Measurements from ENCODE around the gene PATE1.
"Not testable (repeated sequence)": the region's sequence is repeated elsewhere in the genome, so short reads cannot be mapped to it uniquely, and the experiment has no call there.

Gene PATE1, protein sequence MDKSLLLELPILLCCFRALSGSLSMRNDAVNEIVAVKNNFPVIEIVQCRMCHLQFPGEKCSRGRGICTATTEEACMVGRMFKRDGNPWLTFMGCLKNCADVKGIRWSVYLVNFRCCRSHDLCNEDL

GRCh38 chr11:125745979-125746378 lies at the start of gene PATE1:
Gene PATE1, plus strand, starts transcription at chr11:125746279. Its CDS starts 26 bp downstream, at chr11:125746305.
- no peak for DNase-seq

- no peak for DNase-seq
These were observed 45.0 kb upstream of the PATE1 start for GRCh38 chr11:125701018-125701610.

- no peak for DNase-seq
These were observed 44.0 kb upstream of the PATE1 start for GRCh38 chr11:125701858-125702621.

DNA sequence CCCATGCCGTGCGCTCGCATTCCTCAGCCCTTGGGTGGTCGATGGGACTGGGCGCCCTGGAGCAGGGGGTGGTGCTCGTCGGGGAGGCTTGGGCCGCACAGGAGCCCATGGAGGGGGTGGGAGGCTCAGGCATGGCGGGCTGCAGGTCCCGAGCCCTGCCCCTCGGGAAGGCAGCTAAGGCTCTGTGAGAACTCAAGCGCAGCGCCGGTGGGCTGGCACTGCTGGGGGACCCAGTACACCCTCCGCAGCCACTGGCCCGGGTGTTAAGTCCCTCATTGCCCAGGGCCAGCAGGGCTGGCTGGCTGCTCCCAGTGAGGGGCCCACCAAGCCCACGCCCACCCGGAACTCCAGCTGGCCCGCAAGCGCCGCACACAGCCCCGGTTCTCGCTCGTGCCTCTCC lies 41.4 kb upstream of the PATE1 start:
- DNase-seq = not testable (repeated sequence)

DNA sequence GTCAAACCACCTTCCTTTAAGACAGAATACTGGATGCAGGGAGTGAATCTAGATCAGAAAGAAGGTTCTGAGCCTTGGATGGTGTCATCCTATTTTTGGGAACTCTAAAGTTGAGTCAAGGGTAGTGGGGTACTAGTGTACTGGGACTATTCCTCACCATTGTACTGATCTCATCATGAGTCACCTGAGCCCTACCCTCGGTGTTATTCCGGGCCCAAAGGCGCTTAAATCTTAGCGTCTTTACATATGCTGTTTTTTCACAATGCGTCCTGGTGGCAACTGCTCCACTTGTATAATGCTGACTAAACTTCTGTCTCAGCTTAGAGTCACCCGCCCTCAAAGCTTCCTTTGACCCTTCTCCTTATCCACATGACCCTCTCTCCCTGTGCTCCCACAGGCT lies 25.3 kb upstream of the PATE1 start:
- DNase-seq = no peak

DNA sequence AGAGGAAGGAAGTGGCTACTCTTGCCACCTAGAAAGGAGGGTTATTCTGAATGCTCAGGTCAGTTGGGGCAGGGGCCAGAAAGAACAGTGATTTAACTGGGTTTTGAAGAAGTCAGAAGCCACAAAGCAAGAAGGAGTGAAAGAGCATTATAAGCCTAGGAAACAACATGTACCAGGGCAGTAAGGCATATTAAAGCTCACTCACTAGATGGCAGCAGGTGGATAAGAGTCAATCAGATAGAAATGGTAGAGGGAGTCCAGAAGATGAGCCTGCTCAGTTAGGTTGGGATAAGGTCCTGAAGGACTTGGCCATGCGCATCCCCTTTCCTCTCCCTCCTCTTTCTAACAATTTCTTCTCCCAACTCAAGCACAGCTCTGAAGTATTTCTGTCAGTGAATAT lies 22.0 kb upstream of the PATE1 start:
- DNase-seq = no peak

GRCh38 chr11:125728969-125729368 lies 17.1 kb upstream of the PATE1 start:
- no peak for DNase-seq

DNA sequence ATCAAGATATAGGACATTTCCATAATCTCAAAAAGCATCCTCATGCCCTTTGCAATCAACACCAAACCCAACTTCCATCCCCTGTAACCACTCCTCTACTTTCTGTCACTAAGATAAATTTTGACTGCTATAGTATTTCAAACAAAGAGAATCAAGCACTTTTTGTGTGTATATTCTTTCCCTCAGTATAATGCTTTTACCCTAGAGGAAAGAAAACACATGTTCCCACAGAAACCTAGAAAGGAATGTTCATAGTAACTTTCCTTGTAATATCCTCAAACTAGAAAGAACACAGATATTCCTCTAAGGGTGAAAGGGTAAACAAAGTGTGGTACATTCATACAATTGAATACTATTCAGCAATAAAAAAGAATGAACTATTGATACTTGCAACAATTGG lies 5.5 kb upstream of the PATE1 start:
- DNase-seq = no peak

DNA sequence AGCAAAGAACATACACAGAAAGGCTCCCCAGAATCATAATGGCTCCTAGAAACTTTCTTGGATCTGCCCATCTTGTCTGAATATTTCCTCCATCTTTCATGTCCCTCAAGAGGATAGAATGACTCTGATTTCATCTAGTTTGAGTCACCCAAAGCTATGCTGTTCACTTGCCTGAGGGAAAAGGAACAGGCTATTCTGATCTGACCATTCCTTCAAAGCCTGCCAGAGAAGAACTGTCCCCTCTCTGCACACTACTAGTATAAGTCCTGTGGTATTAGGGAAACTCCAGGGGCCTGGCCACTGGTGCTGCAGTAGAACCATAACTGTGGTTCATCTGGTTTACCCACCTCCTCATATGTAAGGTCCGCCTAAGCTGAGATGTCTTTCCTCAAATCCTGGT lies 2.4 kb upstream of the PATE1 start:
- DNase-seq = no peak

GRCh38 chr11:125750629-125751028 lies 4.5 kb downstream of the PATE1 start:
- DNase-seq = no peak

- no peak for DNase-seq
These were observed 10.0 kb downstream of the PATE1 start for GRCh38 chr11:125756050-125756449.

- no peak for DNase-seq
These were observed 16.4 kb downstream of the PATE1 start for GRCh38 chr11:125762445-125762844.

DNA sequence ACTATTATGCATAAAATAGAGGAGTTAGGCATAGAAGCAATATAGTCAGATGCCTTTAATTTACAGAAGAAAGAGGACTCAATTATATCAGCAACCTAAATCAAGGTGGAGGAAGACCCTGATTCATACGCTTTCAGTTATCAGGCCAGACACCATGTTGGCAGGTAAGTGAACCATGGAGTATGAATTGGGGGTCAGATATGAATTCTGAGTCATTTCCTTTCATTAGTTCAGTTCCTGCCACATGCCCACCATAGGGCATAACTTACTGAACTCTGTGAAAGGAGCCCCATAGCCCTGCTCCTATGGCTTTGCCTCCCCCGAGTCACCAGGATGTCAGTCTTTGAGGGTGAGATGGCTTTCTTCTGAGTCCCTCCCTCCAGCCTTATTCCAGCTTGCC lies 17.4 kb downstream of the PATE1 start:
- no peak for DNase-seq

DNA sequence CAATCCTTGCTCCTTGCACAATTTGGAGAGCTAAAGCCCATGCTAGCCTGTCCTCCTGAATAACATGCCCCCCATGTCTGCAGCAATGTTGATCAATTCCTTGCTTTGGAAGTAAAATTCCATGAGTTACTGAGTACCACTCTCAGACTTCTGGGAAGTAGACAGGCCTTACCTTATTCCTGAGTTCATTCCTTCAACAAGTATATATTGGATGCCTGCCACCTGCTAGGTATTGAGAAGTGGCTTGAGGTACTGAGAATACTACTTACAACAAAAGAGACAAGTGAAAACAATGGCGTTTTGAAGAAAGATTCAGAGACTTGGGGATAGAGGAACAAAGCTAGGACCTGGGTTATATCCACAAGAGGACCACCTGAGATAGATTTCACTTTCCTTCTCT lies 20.2 kb downstream of the PATE1 start:
- DNase-seq = no peak

DNA sequence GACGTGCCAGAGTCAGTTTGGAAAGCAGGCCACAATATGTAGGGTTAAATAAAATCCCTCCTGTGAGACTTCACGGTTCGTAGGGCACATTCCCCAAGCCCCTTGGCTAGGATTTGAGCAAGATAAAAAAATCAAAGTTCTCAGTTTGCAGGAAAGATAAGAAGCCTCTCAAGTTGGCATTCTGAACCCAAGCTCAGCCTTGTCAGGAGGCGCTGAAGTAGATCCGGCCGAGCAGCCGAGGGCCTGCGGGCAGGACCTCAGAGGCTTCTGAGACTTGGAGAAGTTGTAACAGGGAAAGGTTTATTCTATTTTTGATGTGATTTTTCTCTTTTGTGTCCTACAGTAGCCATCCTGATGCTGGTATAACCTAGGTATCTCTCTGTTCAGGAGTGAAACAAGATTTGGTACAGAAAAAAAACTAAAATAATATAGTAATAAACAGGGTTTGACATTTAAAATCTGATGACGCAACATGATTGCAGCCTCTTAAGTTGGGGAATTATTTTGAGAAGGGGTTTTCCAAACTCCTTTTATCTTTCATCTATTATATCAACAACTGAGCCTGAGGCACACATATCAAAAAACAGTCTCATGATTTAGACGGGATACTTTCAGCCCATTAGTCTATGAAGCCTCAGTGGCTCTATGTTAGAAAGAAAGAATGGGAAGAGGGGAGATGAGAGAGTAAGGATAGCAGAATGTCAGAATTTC lies 22.4 kb downstream of the PATE1 start:
- DNase-seq = no peak

DNA sequence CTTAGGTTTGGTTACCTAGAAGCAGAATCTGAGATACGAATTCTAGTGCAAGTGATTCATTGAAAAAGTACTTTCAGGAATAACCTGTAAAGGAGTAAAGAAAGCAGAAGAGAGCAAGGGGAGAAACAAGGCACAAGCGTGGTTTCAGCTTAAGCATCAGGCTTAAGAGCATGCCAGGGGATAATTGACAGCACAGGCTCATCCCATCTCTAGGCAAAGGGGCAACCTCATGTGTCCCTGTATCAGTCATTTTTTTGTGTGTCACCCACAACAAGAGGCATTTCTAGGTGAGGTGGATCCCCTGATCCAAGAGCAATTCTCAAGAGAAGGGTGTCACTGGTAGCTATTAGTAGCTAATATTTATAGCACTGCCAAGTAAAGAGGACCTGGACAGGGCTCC lies 24.5 kb downstream of the PATE1 start:
- DNase-seq = no peak

DNA sequence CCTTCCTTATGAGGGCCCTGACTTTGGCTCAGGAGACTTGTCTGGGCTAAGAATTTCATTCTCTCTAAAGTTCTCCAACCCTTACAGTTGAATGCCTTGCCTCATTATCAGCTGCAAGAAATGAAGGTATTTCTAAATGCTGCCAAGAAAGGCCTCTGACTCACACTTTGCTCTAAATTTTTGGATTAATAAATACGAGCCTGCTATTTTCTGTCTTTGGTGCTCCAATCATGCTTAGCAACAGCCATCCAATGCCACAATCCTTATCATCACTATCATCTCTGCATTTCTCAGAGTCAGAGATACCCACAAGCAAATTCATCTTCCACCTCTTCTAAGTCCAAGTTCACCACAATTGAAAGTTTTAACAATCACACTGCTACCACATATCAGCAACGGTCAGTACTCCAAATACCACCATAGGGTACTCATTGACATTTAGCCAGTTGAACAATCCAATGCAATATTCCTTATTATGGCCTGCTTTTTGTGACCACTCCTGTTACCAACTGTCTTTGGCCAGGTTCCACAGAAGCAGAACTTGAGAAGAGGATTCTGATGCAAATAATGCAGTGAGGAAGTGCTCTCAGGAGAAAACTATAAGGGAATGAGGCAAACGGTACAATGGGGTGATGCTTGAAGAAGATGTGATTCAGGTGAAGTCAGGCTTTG lies 26.9 kb downstream of the PATE1 start:
- DNase-seq = no peak

GRCh38 chr11:125773516-125773915 lies 27.4 kb downstream of the PATE1 start:
- DNase-seq = no peak

GRCh38 chr11:125777309-125777708 lies 31.2 kb downstream of the PATE1 start:
- DNase-seq = no peak

DNA sequence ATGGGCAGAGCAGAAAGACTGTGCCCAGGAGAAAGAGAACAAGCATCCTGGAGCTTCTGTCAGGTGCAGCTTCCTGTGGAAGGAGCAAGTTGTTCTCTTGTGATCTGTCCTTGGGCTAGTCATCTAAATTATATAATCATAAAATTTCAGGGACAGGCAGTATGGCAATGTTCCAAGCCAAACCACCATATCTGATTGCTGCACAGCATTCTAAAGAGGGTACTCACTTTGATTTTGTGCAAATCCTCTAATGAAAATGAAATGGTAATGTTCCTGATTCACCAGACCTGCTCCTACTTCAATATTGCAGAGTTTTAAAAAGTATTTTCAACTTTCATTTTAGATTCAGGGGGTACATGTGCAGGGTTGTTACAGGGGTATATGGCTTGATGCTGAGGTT lies 32.6 kb downstream of the PATE1 start, which contains the start of gene PATE2:
Gene PATE2, minus strand, starts transcription at position 101 of the 400 bp plus-strand sequence. Its CDS starts 55 bp downstream, at position 46.
- DNase-seq = no peak

- no peak for DNase-seq
These were observed 38.6 kb downstream of the PATE1 start for GRCh38 chr11:125784678-125785077.

DNA sequence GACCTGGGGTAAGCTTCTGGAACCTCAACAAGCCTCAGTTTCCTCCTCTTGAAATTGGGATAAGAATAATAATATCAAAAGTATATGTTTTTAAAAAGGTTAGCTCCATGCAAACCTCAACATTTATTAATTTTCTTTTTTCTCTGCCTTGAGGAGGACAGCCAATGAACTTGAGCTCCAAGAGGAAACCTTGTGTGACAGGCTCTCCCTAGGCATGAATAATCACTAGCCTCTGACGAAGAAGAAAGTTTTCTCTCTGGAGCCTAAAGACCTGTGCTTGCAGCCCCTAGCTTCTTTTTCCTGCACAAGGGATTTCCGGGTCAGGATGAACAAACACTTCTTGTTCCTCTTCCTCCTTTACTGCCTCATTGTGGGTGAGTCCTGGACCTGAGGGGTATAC lies 41.7 kb downstream of the PATE1 start, which contains the start of gene PATE3:
Gene PATE3, plus strand, starts transcription at position 301 of the 400 bp plus-strand sequence. Its CDS starts 25 bp downstream, at position 326.
- no peak for DNase-seq

Measured in nucleus accumbens (tissue), 56 donors.